ENCODE measurements around the gene KAT7. TPM values are rescaled to one million over a fixed set of nuclear protein-coding genes. Genes with fewer than 3 reads are reported as not detected.

Gene KAT7
- total and polyA plus RNA-seq, 2 experiments from 2014 or later: 31.0 to 187 TPM

DNA sequence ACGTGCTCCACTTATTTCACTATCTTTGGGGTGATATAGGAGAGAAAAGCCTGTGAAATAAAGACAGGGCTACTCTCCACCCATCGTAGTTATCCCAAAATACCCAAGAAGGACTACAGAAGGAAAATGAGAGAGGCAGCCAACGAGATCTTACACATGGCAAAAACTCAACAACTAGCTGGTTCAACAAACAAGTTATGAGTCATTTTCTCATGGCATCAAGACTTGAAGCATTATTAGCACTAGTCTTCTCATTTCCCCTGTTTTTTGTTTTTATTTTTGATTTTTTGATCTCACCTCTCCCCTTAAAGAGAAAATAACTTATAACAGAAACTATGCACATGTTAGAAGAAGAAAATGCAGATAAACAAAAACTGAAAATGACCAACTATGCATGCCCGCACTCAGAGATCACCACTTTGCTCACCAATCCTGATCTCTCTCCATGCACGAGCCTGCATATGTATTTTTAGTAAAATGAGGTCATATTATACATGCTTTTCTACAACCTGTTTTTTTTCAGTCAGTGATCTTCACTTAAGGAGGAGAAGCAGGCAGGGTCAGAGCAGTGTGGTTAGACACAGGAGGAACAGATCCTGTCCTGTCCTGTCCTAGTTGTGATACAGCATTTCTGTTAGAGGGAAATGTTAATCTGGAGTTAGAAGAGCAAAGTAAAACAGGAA, 47.3 kb upstream of the KAT7 start:
- no peaks in the 10 kb centered on the region for H3K4me1 ChIP-seq (ENCODE audit: insufficient read depth)
- H3K4me2 ChIP-seq: no peak overlapping the region
- H3K36me3 ChIP-seq (ENCODE audit: insufficient read depth): no peaks in the 10 kb centered on the region
- Mint-ChIP-seq H3K27me3 (ENCODE audit: insufficient read depth, low read depth, poor library complexity) (no peaks in the 10 kb centered on the region), H3K27ac (no peak overlapping the region), H3K4me3 (no peak overlapping the region), H3K36me3 (ENCODE audit: low read depth) (peaks cover 11% of the 10 kb centered on the region; the same call in 1 of the 3 replicates), H3K4me1 (peaks cover 2% of the 10 kb centered on the region; the same call in 2 of the 3 replicates), H3K9me3 (no peaks in the 10 kb centered on the region)
- no peaks in the 10 kb centered on the region for H3F3A ChIP-seq (replicated peaks; ENCODE audit: low read depth)
- H3K4me3 ChIP-seq: no peak overlapping the region
- no peak overlapping the region for H2AFZ ChIP-seq
- no peak for ATAC-seq
- H3K27ac ChIP-seq (ENCODE audit: low read depth): no peak overlapping the region
- DNase-seq (ENCODE audit: low spot score): no peak
- H3K9me2 ChIP-seq (ENCODE audit: insufficient read depth): no peaks in the 10 kb centered on the region
- H3K27me3 ChIP-seq (ENCODE audit: insufficient read depth): no peaks in the 10 kb centered on the region
- peaks cover 45% of the 10 kb centered on the region for H4K20me1 ChIP-seq (replicated peaks; ENCODE audit: insufficient read depth)
- H3K79me2 ChIP-seq (replicated peaks; ENCODE audit: insufficient read depth): peaks cover 91% of the 10 kb centered on the region
- TF ChIP-seq JUNB (IDR thresholded peaks at IDR 0.05; ENCODE audit: unreplicated experiment) (no peak), ZNF114 (CRISPR knock-in tag; IDR thresholded peaks at IDR 0.05) (no peak), POLR2AphosphoS5 (IDR thresholded peaks at IDR 0.05; ENCODE audit: low read depth) (no peak)
- TF ChIP-seq, protein P1, sequence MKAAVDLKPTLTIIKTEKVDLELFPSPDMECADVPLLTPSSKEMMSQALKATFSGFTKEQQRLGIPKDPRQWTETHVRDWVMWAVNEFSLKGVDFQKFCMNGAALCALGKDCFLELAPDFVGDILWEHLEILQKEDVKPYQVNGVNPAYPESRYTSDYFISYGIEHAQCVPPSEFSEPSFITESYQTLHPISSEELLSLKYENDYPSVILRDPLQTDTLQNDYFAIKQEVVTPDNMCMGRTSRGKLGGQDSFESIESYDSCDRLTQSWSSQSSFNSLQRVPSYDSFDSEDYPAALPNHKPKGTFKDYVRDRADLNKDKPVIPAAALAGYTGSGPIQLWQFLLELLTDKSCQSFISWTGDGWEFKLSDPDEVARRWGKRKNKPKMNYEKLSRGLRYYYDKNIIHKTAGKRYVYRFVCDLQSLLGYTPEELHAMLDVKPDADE (IDR thresholded peaks at IDR 0.05): no peak
- TF ChIP-seq, protein P2, sequence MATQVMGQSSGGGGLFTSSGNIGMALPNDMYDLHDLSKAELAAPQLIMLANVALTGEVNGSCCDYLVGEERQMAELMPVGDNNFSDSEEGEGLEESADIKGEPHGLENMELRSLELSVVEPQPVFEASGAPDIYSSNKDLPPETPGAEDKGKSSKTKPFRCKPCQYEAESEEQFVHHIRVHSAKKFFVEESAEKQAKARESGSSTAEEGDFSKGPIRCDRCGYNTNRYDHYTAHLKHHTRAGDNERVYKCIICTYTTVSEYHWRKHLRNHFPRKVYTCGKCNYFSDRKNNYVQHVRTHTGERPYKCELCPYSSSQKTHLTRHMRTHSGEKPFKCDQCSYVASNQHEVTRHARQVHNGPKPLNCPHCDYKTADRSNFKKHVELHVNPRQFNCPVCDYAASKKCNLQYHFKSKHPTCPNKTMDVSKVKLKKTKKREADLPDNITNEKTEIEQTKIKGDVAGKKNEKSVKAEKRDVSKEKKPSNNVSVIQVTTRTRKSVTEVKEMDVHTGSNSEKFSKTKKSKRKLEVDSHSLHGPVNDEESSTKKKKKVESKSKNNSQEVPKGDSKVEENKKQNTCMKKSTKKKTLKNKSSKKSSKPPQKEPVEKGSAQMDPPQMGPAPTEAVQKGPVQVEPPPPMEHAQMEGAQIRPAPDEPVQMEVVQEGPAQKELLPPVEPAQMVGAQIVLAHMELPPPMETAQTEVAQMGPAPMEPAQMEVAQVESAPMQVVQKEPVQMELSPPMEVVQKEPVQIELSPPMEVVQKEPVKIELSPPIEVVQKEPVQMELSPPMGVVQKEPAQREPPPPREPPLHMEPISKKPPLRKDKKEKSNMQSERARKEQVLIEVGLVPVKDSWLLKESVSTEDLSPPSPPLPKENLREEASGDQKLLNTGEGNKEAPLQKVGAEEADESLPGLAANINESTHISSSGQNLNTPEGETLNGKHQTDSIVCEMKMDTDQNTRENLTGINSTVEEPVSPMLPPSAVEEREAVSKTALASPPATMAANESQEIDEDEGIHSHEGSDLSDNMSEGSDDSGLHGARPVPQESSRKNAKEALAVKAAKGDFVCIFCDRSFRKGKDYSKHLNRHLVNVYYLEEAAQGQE (IDR thresholded peaks at IDR 0.05; ENCODE audit: unreplicated experiment): no peak

DNA sequence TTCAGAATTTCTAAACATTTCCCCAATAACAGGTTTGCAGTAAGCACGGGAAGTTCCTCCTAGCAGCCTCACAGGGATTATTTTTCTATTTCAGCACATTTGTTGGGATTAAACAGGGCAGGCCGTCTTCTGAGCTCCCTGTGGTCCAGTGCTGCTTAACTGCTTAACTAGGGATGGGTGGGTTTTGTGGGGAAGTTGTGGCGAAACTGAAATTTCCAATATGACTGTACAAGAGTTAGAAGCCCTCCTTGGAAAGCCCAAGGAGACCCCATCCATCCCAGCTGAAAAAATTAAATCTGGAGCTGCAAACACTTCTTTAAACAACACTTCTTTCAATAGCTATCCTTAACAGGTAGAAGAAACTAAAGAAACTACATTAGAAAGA, 46.8 kb upstream of the KAT7 start:
- Histone ChIP-seq H2AFZ (no peak overlapping the region), H3K9me2 (ENCODE audit: insufficient read depth) (no peaks in the 10 kb centered on the region), H3F3A (replicated peaks; ENCODE audit: low read depth) (no peaks in the 10 kb centered on the region), H3K4me3 (no peak overlapping the region), H3K79me2 (replicated peaks; ENCODE audit: insufficient read depth) (peaks cover 91% of the 10 kb centered on the region), H3K27me3 (ENCODE audit: insufficient read depth) (no peaks in the 10 kb centered on the region), H3K27ac (ENCODE audit: low read depth) (no peak overlapping the region), H4K20me1 (replicated peaks; ENCODE audit: insufficient read depth) (peaks cover 43% of the 10 kb centered on the region), H3K4me2 (no peak overlapping the region), H3K4me1 (ENCODE audit: insufficient read depth) (no peaks in the 10 kb centered on the region), H3K36me3 (ENCODE audit: insufficient read depth) (no peaks in the 10 kb centered on the region)
- Mint-ChIP-seq H3K4me1 (peaks cover 7% of the 10 kb centered on the region), H3K27ac (no peak overlapping the region), H3K9me3 (no peaks in the 10 kb centered on the region), H3K27me3 (ENCODE audit: insufficient read depth, low read depth, poor library complexity) (no peaks in the 10 kb centered on the region), H3K4me3 (no peak overlapping the region), H3K36me3 (ENCODE audit: low read depth) (peaks cover 7% of the 10 kb centered on the region; the same call in 1 of the 3 replicates)
- DNase-seq (ENCODE audit: low spot score): no peak
- ATAC-seq: no peak
- TF ChIP-seq POLR2AphosphoS5 (IDR thresholded peaks at IDR 0.05; ENCODE audit: low read depth): no peak
- no peak for TF ChIP-seq STAT1 (IDR thresholded peaks at IDR 0.05; ENCODE audit: unreplicated experiment)
- no peak for TF ChIP-seq NANOG (IDR thresholded peaks at IDR 0.05; ENCODE audit: borderline replicate concordance)
- no peak for TF ChIP-seq ZNF114 (CRISPR knock-in tag; IDR thresholded peaks at IDR 0.05)
- TF ChIP-seq JUNB (IDR thresholded peaks at IDR 0.05; ENCODE audit: unreplicated experiment): no peak
- TF ChIP-seq, protein P2 (IDR thresholded peaks at IDR 0.05; ENCODE audit: unreplicated experiment): no peak
